Uterus (tissue), 4 donors: ENCODE results near the gene USP4. TPM values are rescaled to one million over a fixed set of nuclear protein-coding genes. Genes with fewer than 3 reads are reported as not detected.

Experiments
- DNase-seq, 2 donors: peaks; one replicate each; pipeline ENCODE4 v3.0.0-alpha.2; 2019 to 2020
- H3K27ac ChIP-seq, 2 donors: fragments of 200-600 bp; sonication (generic); 1 replicate in 1 of 2; 2 replicates in 1 of 2; pipeline ENCODE4 v1.5.1; 2016 to 2018
- H3K27me3 ChIP-seq, 2 donors: fragments of 200-600 bp; sonication (generic); one replicate each; pipeline ENCODE4 v1.5.1; 2018 to 2019; ENCODE audit warnings: control low read depth in 1 of 2
- H3K36me3 ChIP-seq, 2 donors: fragments of 200-600 bp; sonication (generic); one replicate each; pipeline ENCODE4 v1.5.1; 2019; ENCODE audit warnings: control low read depth in 1 of 2
- H3K4me1 ChIP-seq, 2 donors: fragments of 200-600 bp; sonication (generic); one replicate each; pipeline ENCODE4 v1.5.1; 2018 to 2019; ENCODE audit warnings: control low read depth in 1 of 2
- H3K4me3 ChIP-seq, 2 donors: fragments of 200-600 bp; sonication (generic); 1 replicate in 1 of 2; 2 replicates in 1 of 2; pipeline ENCODE4 v1.5.1; 2018 to 2019; ENCODE audit warnings: mild to moderate bottlenecking in 1 of 2
- H3K9me3 ChIP-seq, 2 donors: fragments of 200-600 bp; sonication (generic); one replicate each; pipeline ENCODE4 v1.5.1; 2019; ENCODE audit warnings: control low read depth in 1 of 2
- CTCF ChIP-seq, 4 experiments: fragments of 200-600 bp in 2 of 4; fragments of 450-650 bp in 2 of 4; sonication (generic) in 2 of 4; IDR thresholded peaks; one replicate each; pipeline ENCODE4 v1.5.1; 2016 to 2019; ENCODE audit warnings: antibody characterized with exemption in 4 of 4, mild to moderate bottlenecking in 2 of 4, moderate library complexity in 1 of 4
- POLR2A ChIP-seq, 2 donors: fragments of 450-650 bp; IDR thresholded peaks; one replicate each; pipeline ENCODE4 v1.6.1; 2016; ENCODE audit warnings: antibody characterized with exemption in 2 of 2, mild to moderate bottlenecking in 1 of 2, moderate library complexity in 1 of 2
- intact Hi-C: fragments of 100-400 bp; cut with DNase I; formaldehyde crosslinking; loops from one replicate; pipeline ENCODE4 v1.15.1; 2023; ENCODE audit warnings: low total_unique reads
- total RNA-seq, 4 donors: library from RNA; depleted of rRNA in 3 of 4; stranded (reverse); fragments of >200 nt in 3 of 4; gene quantifications; one replicate each; pipeline versions ENCODE4 v1.1.0 to v1.2.4, GENCODE V29; 2014 to 2023
- donor health status: DM: yes; HTN: yes; CAD: no.

Gene USP4
- total RNA-seq, 4 donors from 2014 or later: 9.2 to 78.3 (median 28.8) TPM

GRCh38 chr3:49270156-49270500 is 69.7 kb downstream of the USP4 start:
- Histone ChIP-seq H3K4me1 (peaks cover 0 to 16% of the 10 kb centered on the region in 2 donors), H3K9me3 (no peaks in the 10 kb centered on the region), H3K4me3 (no peak overlapping the region), H3K27ac (peak overlapping the region in 1 of 2 donors; percentile 37), H3K27me3 (no peaks in the 10 kb centered on the region), H3K36me3 (no peaks in the 10 kb centered on the region)
- TF ChIP-seq CTCF (IDR thresholded peaks at IDR 0.05) (no peak), POLR2A (IDR thresholded peaks at IDR 0.05) (no peak)
- intact Hi-C loops: loop anchor here (10.0 kb wide), 1 partner anchor 95 kb away; the partner anchor contains the start of gene KLHDC8B
- DNase-seq: no peak

- no peak overlapping the region for H3K4me3 ChIP-seq
- no peaks in the 10 kb centered on the region for H3K36me3 ChIP-seq
- TF ChIP-seq POLR2A (IDR thresholded peaks at IDR 0.05) (no peak), CTCF (IDR thresholded peaks at IDR 0.05) (no peak)
- H3K27ac ChIP-seq: no peak overlapping the region
- H3K9me3 ChIP-seq: no peaks in the 10 kb centered on the region
- H3K27me3 ChIP-seq: no peaks in the 10 kb centered on the region
- intact Hi-C loops: loop anchor here (10.0 kb wide), 1 partner anchor 95 kb away; the partner anchor contains the start of gene KLHDC8B
- H3K4me1 ChIP-seq: peaks cover 0 to 16% of the 10 kb centered on the region in 2 donors
- no peak for DNase-seq
These were observed 70.3 kb downstream of the USP4 start for GRCh38 chr3:49269443-49270155.

GRCh38 chr3:49266410-49267095 is 73.3 kb downstream of the USP4 start:
- Histone ChIP-seq H3K27ac (peak overlapping the region; percentile 71 to 81), H3K4me3 (no peak overlapping the region), H3K36me3 (no peaks in the 10 kb centered on the region), H3K9me3 (no peaks in the 10 kb centered on the region), H3K4me1 (peaks cover 0 to 16% of the 10 kb centered on the region in 2 donors), H3K27me3 (no peaks in the 10 kb centered on the region)
- TF ChIP-seq CTCF (IDR thresholded peaks at IDR 0.05) (no peak), POLR2A (IDR thresholded peaks at IDR 0.05) (no peak)
- peak in 1 of 2 donors; percentile 66 for DNase-seq
- intact Hi-C loops: no loop called here

- H3K27me3 ChIP-seq: no peaks in the 10 kb centered on the region
- H3K9me3 ChIP-seq: no peaks in the 10 kb centered on the region
- peak overlapping the region; percentile 71 to 81 for H3K27ac ChIP-seq
- H3K36me3 ChIP-seq: no peaks in the 10 kb centered on the region
- H3K4me1 ChIP-seq: peaks cover 0 to 16% of the 10 kb centered on the region in 2 donors
- H3K4me3 ChIP-seq: no peak overlapping the region
- TF ChIP-seq CTCF (IDR thresholded peaks at IDR 0.05) (no peak), POLR2A (IDR thresholded peaks at IDR 0.05) (no peak)
- intact Hi-C loops: no loop called here
- DNase-seq: peak in 1 of 2 donors; percentile 50
These were observed 74.0 kb downstream of the USP4 start for GRCh38 chr3:49265661-49266386.
